Activated naive CD8-positive, alpha-beta T cell (primary cell): ENCODE results near the gene NPHP4.

ENCODE experiments used
- H3K27ac Mint-ChIP-seq: one replicate; pipeline ENCODE4 v1.8.0; 2021; ENCODE audit warnings: mixed read lengths
- H3K27me3 Mint-ChIP-seq: one replicate; pipeline ENCODE4 v1.8.0; 2021; ENCODE audit warnings: mixed read lengths
- H3K36me3 Mint-ChIP-seq: one replicate; pipeline ENCODE4 v1.8.0; 2021; ENCODE audit warnings: mixed read lengths
- H3K4me1 Mint-ChIP-seq: one replicate; pipeline ENCODE4 v1.8.0; 2021; ENCODE audit warnings: low read depth, mixed read lengths
- H3K4me3 Mint-ChIP-seq: one replicate; pipeline ENCODE4 v1.8.0; 2021; ENCODE audit warnings: mild to moderate bottlenecking, mixed read lengths
- H3K9me3 Mint-ChIP-seq: one replicate; pipeline ENCODE4 v1.8.0; 2021; ENCODE audit warnings: low read depth, mixed read lengths

NPHP4 gene

DNA sequence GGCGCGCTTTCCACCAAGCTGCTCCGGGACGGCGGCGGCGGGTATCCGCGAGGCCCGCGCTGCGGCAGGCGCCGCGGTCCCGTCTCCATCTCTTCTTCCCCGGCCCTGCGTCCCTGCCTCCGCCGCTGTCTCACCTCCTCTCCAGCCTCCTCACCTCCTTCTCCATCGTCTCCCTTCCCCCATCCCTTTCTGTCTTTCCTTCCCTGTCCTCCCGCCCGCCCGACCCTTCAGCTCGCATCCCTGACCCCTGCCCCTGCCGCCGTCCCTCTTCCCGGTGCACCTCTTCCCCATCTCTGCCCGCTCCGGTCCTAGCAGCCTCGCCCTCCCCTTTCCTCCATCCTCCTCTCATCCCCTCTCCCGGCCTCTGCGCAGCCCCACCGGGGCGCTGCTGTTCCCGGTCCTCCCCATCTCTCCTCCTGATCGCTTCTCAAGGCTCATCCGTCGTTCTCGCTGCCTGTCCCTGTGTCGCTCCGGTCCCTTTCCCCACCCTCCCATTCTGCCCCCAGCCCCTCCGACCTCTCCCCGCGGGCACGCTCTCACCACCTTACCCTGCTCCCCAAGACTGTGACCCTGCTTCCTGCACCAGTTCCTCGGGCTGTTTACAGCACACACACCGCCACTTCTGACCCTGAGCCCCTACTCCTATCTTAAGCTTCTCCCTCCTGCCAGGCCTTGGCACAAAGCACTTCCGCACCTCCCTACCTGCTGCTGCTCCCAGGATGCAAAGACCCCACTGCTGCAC, 760 bp upstream of the NPHP4 start:
- peaks cover 2% of the 10 kb centered on the region for H3K36me3 Mint-ChIP-seq
- H3K9me3 Mint-ChIP-seq: no peaks in the 10 kb centered on the region
- peak overlapping the region; percentile 90 for H3K27ac Mint-ChIP-seq
- H3K4me3 Mint-ChIP-seq: peak overlapping the region; percentile 95
- H3K4me1 Mint-ChIP-seq: peaks cover 34% of the 10 kb centered on the region
- H3K27me3 Mint-ChIP-seq: no peaks in the 10 kb centered on the region

DNA sequence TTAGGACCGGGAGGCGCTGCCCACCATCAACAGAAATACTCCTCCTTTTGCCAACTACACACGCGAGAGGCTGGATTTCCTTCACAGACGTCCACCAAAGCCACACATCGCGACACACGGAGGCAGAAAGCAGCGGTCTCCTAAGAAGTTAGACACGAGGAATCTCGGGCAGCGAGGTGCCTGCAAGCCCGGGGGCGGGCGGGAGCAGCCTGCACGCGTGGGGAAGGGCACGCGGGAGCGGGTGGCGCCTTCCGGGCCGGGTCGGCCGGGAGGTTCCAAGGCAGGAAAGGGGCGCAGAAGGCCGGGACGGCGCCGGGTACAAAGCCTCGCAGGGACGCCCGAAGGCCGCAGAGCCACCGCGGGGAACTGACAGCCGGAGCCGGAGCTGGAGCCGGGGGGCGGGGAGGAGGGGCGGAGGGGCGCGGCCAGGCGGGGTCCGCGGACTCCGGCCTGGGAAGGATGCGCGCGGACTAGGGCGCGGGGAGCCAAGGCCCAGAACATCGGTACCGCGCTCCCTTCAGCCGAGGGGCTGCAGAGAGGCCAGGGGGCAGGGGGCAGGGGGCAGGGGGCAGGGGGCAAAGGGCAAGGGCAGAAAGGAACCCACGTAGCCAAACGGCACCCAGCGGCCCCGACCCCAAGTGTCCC, 722 bp downstream of the NPHP4 start:
- H3K27me3 Mint-ChIP-seq: no peaks in the 10 kb centered on the region
- H3K4me1 Mint-ChIP-seq: peaks cover 33% of the 10 kb centered on the region
- H3K9me3 Mint-ChIP-seq: no peaks in the 10 kb centered on the region
- peak overlapping the region; percentile 90 for H3K4me3 Mint-ChIP-seq
- peak overlapping the region; percentile 86 for H3K27ac Mint-ChIP-seq
- H3K36me3 Mint-ChIP-seq: peaks cover 5% of the 10 kb centered on the region

DNA sequence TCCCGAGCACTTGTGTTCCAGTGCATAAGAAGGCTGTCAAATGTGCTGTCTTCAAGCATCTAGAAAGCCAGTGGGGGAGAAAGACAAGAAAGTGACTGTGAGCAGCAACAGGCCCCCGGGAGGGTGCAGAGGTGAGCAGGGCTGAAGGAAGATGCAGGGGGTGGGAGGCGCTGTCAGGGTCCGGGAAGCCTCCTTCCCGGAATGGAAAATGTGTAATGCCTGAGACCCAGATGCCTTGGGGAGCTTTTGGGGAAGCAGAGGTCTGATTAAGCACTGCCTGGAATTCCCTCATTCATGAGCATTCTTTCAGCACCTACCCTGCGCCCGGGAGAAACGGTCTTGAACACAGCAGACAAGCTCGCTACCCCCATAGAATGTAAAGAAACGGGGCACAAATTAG, 1.3 kb downstream of the NPHP4 start:
- Mint-ChIP-seq H3K4me1 (peaks cover 31% of the 10 kb centered on the region), H3K9me3 (no peaks in the 10 kb centered on the region), H3K4me3 (peak overlapping the region; percentile 90), H3K36me3 (peaks cover 5% of the 10 kb centered on the region), H3K27me3 (no peaks in the 10 kb centered on the region), H3K27ac (peak overlapping the region; percentile 86)

DNA sequence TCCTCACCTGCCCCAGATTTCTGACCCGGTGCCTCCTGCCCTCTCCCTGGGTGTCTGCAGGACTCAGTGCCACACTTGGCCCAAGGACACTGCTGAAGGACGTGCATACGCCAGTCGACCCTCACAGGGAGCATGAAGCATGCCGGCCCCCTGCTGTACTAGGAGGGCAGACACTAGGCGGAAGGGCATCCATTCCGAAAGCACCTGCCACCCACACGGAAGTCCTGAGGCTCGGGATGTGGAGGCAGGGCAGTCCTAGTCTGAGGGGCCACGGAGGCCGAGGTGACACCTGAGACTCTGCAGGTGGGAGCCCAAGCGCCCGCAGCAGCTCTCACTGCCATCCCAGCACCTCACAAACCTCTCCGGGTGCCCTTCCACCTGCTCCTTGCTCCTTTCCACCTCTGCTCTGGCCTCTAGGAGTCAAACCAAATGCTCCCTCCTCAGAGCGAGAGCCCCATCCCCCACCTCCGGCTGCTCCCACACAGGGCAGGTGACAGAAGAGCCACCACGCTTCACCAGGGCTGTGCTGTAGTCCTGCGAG, 2.4 kb downstream of the NPHP4 start:
- Mint-ChIP-seq H3K27ac (no peak overlapping the region), H3K4me3 (peak overlapping the region; percentile 59)

DNA sequence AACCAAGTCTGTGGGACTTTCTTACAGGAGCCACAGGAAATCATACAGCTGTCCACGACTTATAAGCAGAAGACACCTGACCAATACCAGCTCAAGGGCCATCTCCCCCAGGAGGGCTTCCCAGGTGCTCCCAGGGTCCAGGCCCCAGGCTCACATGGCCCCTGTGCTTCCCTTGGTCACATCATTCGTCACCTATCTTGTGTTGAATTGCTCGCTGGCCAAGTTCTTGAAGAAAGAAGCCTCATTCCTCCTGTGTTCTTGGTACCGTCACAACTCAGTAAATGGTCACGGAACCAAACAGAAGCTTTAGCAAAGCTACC, 3.0 kb downstream of the NPHP4 start:
- H3K9me3 Mint-ChIP-seq: no peaks in the 10 kb centered on the region
- H3K27me3 Mint-ChIP-seq: no peaks in the 10 kb centered on the region
- H3K36me3 Mint-ChIP-seq: peaks cover 8% of the 10 kb centered on the region
- H3K27ac Mint-ChIP-seq: no peak overlapping the region
- peaks cover 20% of the 10 kb centered on the region for H3K4me1 Mint-ChIP-seq
- no peak overlapping the region for H3K4me3 Mint-ChIP-seq

More for the DNA sequence above, 2.4 kb downstream of the NPHP4 start:
- Mint-ChIP-seq H3K9me3 (no peaks in the 10 kb centered on the region), H3K27me3 (no peaks in the 10 kb centered on the region), H3K4me1 (peaks cover 26% of the 10 kb centered on the region), H3K36me3 (peaks cover 8% of the 10 kb centered on the region)

DNA sequence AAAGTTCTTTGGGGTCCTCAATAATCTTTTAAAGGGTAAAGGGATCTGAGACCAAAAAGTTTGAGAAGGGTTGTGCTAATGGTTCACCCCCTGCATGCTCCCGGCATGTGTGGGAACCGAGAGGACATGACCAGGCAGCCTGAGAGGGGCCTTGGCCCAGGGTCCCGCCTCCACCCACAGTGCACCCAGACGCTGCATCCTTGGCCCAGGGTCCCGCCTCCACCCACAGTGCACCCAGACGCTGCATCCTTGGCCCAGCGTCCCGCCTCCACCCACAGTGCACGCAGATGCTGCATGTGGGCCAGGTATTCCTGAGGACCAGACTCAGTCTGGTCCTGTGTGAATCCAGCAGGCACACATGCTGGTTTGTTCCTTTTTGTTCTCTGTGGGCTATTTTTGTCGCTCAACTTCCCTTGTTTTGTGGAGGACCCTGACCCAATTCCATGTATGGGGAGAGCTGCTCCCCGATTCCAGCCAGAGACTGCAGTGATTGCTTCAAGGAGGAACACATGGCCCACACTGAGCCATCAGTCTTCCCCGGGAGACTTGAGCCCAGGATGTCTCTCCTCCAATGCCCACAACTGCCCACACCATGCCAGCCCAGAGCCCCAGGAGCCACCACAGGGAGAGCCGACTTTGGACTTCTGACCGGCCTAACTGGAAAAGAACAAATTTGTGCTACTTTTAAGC, 3.5 kb downstream of the NPHP4 start:
- Mint-ChIP-seq H3K36me3 (peaks cover 8% of the 10 kb centered on the region), H3K9me3 (no peaks in the 10 kb centered on the region), H3K4me1 (peaks cover 15% of the 10 kb centered on the region), H3K4me3 (no peak overlapping the region), H3K27me3 (no peaks in the 10 kb centered on the region), H3K27ac (no peak overlapping the region)

DNA sequence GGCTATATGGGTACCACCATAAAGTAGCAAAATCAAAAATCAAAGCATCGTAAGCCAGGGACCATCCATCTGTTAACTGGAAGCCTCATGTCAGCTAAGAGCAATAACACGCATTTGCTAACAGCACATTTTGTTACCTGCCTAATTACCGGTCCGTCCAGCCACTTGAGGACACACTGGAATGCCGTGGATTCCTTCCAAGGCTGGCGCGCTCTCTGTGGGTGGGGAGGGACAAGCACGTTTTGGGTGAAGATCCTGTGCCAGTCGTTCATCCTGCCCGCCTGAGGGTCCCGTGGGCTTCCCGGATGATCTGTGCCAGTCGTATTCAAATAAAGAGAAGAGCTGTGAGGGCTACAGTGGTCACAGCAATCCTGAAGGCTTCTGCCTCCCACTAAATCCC, 6.2 kb downstream of the NPHP4 start:
- Mint-ChIP-seq H3K9me3 (no peaks in the 10 kb centered on the region), H3K36me3 (peaks cover 8% of the 10 kb centered on the region)

DNA sequence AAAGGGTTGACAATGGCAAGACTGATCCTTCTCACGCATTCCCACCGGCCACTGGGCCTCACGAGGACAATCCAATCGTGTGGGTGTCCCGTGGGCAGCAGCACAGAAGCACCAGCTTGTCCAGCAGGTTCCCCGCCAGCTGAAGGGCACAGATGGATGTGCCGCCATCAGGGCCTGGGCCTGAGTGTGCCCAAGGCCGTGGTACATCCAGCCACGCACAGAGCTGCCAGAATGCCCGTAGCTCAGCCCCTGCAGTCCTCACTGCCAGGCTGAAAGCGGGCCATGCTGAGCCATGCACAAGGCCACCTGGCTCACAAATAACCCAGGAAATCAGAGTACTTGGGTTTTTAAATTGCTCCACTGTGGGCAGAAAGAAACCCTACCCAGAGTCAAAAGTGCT, 7.0 kb downstream of the NPHP4 start:
- no peaks in the 10 kb centered on the region for H3K27me3 Mint-ChIP-seq
- no peak overlapping the region for H3K27ac Mint-ChIP-seq
- no peak overlapping the region for H3K4me3 Mint-ChIP-seq
- H3K9me3 Mint-ChIP-seq: no peaks in the 10 kb centered on the region
- peaks cover 4% of the 10 kb centered on the region for H3K4me1 Mint-ChIP-seq
- H3K36me3 Mint-ChIP-seq: peaks cover 8% of the 10 kb centered on the region

More for the DNA sequence above, 6.2 kb downstream of the NPHP4 start:
- H3K27me3 Mint-ChIP-seq: no peaks in the 10 kb centered on the region
- H3K4me3 Mint-ChIP-seq: no peak overlapping the region
- peaks cover 7% of the 10 kb centered on the region for H3K4me1 Mint-ChIP-seq
- no peak overlapping the region for H3K27ac Mint-ChIP-seq

DNA sequence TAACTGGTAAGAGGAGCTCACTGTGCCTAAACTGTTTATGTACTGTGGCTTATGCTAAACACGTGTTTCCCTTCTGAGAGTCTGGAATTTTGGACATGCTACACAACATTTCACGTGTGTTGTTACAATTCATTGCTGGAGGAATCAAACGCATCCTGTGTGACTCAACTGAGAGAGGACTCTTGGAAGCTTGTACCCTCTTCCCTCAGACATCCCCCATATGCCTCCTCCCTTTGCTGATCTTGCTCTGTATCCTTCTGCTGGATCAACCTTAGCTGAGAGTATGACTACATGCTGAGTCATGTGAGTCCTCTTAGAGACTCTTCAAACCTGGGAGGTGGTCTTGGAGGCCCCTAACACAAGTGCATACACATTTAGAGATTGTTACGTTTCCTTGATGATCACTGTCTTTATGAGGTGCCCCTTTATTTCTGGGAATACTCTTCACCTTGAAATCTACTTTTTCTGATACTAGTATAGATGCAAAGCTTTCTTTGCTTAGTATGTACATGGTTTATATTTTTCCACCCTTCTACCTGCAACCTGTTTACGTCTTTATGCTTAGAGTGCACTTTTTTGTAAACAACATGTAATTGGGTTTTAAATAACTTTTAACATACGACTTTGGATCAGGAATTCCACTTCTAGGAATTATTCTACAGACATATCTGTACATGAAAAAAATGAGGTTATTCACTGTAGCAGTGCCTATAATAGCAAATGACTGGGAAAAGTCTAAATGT, 8.7 kb downstream of the NPHP4 start:
- H3K4me1 Mint-ChIP-seq: peaks cover 5% of the 10 kb centered on the region
- H3K4me3 Mint-ChIP-seq: no peak overlapping the region
- no peaks in the 10 kb centered on the region for H3K9me3 Mint-ChIP-seq
- peaks cover 8% of the 10 kb centered on the region for H3K36me3 Mint-ChIP-seq
- H3K27me3 Mint-ChIP-seq: no peaks in the 10 kb centered on the region
- H3K27ac Mint-ChIP-seq: no peak overlapping the region

DNA sequence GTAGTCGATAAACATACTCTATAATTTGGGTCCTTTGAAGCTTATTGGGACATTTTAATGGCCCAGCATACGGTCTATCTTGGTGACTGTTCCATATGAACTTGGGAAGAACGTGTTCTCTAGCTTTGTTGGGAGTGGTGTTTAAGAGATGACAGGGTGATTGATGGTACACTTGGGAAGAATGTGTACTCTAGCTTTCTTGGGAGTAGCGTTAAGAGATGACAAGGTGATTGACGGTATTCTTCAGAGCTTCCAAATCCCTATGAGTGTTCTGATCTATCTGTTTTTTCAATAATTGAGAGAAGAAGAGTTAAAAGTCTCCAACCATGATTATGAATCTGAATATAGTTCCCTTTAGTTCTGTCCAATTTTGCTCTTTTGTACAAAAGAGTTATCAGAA, 9.4 kb downstream of the NPHP4 start:
- Mint-ChIP-seq H3K27ac (no peak overlapping the region), H3K4me3 (no peak overlapping the region)

DNA sequence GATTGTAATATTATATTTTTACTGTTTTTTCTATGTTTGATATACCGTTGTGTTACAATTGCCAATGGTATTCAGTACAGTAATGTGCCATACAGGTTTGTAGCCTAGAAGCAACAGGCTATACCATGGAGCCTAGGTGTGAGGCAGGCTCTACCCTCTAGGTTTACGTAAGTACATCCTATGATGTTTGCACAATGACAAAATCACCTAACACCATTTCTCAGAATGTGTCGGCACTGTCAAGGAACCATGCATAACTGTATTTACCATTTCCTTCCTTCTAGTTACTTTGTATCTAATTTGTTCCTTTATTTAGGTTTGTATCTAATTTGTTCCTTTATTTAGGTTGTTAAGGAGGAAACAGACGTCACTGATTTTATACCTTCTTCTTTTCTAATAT, 9.9 kb downstream of the NPHP4 start:
- Mint-ChIP-seq H3K27me3 (no peaks in the 10 kb centered on the region), H3K4me1 (peaks cover 11% of the 10 kb centered on the region), H3K9me3 (no peaks in the 10 kb centered on the region), H3K4me3 (no peak overlapping the region), H3K36me3 (peaks cover 7% of the 10 kb centered on the region), H3K27ac (no peak overlapping the region)

More for the DNA sequence above, 9.4 kb downstream of the NPHP4 start:
- Mint-ChIP-seq H3K27me3 (no peaks in the 10 kb centered on the region), H3K9me3 (no peaks in the 10 kb centered on the region), H3K4me1 (peaks cover 7% of the 10 kb centered on the region), H3K36me3 (peaks cover 5% of the 10 kb centered on the region)

DNA sequence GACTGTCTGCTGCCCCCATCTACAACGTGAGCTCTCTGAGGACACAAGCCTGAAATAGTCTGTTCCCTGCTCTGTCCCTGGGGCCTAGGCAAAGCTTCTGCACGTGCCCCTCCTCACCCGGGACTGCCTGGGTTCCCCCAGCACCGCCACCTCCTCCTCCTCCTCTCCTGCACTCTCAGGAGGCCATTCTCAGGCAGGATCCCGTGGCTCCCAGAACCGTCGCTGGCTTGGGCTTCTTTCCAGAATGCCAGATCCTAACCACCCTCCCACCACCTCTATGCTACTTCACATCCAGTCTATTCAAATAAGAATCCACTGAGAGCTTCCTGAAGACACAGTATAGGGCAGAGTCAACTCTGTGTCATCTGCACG, 11.2 kb downstream of the NPHP4 start:
- no peaks in the 10 kb centered on the region for H3K9me3 Mint-ChIP-seq
- no peak overlapping the region for H3K27ac Mint-ChIP-seq
- H3K4me3 Mint-ChIP-seq: no peak overlapping the region
- H3K36me3 Mint-ChIP-seq: peaks cover 10% of the 10 kb centered on the region
- peaks cover 15% of the 10 kb centered on the region for H3K4me1 Mint-ChIP-seq
- H3K27me3 Mint-ChIP-seq: no peaks in the 10 kb centered on the region

DNA sequence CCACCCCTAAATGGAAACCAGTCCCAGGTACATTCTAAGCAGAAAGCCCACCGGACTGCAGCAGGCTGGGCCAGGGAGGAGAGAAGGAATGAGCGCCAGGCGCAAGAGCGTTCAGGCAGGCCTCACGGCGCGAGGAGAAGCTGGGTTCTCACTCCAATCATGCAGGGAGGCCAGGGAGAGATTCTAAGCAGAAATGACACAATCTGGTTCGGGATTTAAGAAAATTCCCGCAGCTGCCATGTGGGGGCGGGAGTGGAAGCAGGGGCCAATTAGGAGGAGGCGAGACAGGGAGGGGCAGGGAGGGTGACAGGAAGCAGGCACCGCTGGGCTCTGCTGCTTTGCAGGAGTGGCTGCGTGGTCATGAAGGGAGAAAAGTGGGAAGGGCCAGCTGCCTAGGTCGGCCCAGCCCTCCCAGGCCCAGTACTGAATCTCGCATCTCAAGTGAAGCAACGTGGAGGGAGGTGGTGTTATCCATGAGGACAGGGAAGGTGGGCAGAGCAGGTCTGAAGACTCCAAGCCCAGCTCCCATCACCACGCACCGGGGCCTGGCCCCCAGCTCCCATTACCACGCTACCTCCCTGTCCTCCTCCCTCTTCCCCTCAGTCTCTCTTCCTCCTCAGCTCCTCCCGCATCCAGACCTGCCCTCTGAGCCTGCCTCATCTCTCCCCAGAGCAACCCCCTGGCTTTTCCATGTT, 11.8 kb downstream of the NPHP4 start:
- Mint-ChIP-seq H3K4me3 (no peak overlapping the region), H3K4me1 (peaks cover 17% of the 10 kb centered on the region), H3K27me3 (no peaks in the 10 kb centered on the region), H3K36me3 (peaks cover 10% of the 10 kb centered on the region), H3K27ac (no peak overlapping the region), H3K9me3 (no peaks in the 10 kb centered on the region)

DNA sequence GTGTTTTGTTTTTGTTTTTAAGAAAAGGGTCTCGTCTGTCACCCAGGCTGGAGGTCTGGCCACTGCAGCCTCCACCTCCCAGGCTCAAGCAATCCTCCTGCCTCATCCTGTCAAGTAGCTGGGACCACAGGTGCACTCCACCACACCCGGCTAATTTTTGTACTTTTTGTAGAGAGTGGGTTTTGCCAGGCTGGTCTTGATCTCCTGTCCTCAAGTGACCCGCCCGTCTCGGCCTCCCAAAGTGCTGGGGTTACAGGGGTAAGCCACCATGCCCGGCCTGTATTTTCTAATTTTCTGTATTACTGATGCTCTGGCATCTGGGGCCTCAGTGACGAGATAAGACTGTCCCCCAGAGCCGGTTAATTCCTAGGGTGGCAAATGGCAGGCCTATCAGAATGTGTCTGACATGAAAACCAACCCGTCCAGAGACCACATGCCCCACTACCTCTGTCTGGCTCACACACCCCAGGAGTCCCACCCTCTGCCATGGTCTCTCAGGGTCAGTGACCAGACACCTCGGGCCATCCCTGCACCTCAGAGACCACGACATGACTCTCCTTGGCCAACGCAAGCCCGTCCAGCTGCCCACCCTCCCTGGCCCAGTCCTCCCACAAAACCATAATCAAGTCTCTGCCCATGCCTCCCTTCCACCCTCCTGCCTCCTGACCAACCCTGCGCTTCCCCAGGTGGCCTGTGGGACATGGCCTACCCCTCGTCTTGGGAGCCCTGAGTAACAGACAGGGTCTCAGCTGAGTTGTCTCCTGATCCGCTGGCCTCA, 12.5 kb downstream of the NPHP4 start:
- Mint-ChIP-seq H3K4me3 (no peak overlapping the region), H3K36me3 (peaks cover 7% of the 10 kb centered on the region), H3K9me3 (no peaks in the 10 kb centered on the region), H3K27ac (no peak overlapping the region), H3K27me3 (no peaks in the 10 kb centered on the region), H3K4me1 (peaks cover 19% of the 10 kb centered on the region)
